ENCODE results near the gene MRPS35.

Gene MRPS35

DNA sequence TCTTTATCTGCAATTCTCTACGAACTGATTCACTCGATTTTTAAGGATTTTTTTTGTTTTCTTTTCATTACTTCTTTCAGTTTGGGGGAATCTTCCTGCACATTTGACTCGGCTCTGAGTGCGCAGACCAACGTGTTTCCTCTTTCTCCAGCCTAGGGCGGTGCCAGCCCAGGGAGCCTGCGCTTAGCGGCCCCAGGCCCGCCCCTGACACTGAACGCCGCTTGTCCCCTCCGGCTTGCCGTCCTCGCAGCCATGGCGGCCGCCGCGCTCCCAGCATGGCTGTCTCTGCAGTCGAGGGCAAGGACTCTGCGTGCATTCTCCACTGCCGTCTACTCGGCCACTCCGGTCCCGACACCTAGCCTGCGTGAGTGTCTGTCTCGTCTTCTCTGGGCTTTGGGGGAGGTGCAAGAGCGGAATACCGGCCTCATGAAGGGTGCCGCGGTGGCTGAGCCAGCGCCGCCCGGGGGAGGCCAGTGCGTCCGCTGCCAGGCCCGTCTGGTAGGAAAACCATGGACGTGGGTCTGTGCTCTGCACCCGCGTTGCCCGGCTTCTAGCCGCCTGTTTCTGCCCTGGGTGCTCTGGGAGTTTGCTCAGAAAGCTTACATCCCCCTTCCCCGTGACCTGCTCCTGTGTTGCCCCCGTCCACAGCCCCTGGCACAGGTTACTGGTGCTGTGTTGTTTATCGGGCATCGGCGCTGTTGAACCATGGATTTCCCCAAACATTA is at the start of gene MRPS35:
Gene MRPS35 (plus strand): TSS at position 241 of the 725 bp plus-strand sequence. CDS start 12 bp downstream, at position 253.
- peak; percentile 78 for DNase-seq (ENCODE audit: low read depth)

GRCh38 chr12:27665704-27666103 is 44.9 kb upstream of the MRPS35 start:
- DNase-seq (ENCODE audit: low read depth), result no peak

DNA sequence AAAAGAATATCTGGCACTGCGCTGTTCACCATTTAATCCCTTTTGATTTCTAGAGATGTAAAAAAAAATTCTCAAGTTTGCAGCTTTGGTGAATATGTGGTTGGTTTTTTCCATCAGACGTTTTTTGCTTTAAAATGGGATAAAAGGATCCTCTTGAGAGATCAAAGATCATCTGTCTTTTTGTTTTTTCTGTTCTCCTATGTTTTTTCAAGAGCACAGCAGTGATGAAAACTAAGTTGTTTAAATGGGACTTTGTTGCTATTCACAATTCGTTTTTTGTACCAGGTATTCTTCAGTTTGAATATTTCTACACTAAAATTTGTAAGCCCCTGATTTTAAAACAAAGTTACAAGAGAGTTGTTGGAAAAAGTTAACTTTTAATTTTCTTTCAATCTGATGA is 44.1 kb upstream of the MRPS35 start:
- no peak for DNase-seq (ENCODE audit: low read depth)

DNA sequence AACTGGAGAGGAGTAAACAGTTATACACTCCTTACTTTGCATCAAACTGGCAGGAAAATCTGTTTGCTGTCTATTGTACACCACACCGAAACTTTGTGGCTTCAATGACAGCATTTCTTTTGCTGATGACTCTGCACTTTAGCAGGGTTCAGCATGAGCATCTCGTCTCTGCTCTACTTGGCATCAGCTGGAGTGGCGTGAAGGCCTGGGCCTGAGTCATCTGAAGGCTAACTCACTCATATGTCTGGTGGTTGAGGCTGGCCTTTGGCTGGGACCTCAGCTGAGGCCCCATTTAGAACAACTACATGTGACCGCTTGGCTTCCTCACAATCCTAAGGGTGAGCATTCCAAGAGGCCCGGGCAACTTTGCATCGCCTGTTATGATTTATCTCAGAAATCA is 43.1 kb upstream of the MRPS35 start:
- no peak for DNase-seq (ENCODE audit: low read depth)

DNA sequence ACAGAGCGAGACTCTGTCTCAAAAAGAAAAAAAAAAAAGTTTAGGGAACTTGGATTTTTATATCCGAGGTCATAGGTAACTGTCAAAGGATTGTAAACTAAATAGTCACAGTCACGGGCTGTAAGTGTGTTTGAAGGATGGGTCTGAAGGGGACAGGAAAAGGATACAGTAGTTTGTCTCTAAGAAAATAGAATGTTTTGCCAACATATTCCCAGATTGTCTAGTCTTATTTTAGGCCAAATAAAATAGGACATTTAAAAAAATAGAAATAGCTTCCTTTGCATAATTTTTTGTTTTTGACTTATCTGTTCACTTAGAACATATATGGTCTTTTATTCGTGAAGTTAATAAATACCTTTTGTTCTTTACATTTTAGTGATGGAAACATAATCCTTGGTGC is 38.6 kb upstream of the MRPS35 start:
- DNase-seq (ENCODE audit: low read depth), result no peak

DNA sequence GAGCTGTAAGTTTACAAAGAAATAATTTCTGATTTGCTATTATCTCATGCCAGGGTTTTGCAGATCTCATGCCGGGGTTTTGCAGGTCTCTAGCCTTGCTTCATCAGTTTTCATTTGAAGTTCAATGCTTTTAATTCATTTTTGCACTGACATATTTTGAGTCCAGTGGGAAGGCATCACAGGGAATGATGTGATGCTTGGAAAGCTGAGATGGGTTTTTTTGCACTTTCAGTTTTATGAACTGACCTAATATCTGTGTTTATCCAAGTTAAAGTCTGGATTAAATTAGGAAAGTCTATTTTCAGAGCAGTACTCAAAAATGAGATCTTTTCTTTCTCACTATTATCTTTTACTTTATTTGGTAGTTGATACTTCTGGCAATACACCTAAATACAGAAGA is 38.0 kb upstream of the MRPS35 start:
- DNase-seq (ENCODE audit: low read depth), result no peak

- no peak for DNase-seq (ENCODE audit: low read depth)
These were observed 37.4 kb upstream of the MRPS35 start for GRCh38 chr12:27673101-27673718.

DNA sequence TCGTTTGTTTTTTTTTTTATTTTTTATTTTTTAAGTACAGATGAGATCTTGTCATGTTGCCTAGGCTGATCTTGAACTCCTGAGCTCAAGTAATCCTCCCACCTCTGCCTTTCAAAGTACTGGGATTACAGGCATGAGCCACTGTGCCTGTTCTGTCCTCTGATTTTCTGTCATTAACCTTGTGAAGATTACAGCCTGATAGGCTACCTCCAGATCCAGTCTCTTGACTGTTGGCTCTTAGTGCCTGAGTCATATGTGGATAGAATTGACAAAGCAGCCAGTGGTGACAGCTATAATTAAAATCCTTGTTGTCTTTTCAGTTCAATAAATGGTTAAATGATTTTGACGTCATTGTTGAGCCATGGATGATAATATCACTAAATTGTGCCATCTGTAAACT is 35.6 kb upstream of the MRPS35 start:
- DNase-seq (ENCODE audit: low read depth), result no peak

- DNase-seq (ENCODE audit: low read depth), result no peak
These were observed 30.0 kb upstream of the MRPS35 start for GRCh38 chr12:27680619-27681018.

- no peak for DNase-seq (ENCODE audit: low read depth)
These were observed 28.1 kb upstream of the MRPS35 start for GRCh38 chr12:27682534-27682933.

GRCh38 chr12:27685274-27685673 is 25.4 kb upstream of the MRPS35 start:
- no peak for DNase-seq (ENCODE audit: low read depth)

DNA sequence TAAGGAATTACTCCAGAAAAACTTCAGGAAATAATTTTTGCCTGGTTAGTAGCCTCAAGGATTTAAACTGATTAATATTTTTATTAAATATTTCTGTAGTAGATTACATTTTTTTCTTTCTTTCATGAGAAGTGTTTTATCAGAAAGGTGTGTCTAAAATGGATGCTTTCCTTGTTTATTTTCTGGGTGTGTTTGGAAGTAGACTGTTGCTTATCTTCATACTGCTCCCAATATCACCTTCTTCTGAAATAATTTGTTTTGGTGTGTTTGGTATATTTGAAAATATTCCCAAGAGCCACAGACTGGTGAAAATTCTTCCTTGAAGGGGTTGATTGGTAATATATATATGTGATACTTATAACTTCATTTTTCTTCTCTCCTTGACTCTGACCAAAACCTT is 24.5 kb upstream of the MRPS35 start:
- DNase-seq (ENCODE audit: low read depth), result no peak

GRCh38 chr12:27688671-27689070 is 22.0 kb upstream of the MRPS35 start:
- DNase-seq (ENCODE audit: low read depth), result no peak

- no peak for DNase-seq (ENCODE audit: low read depth)
These were observed 21.0 kb upstream of the MRPS35 start for GRCh38 chr12:27689558-27690180.

DNA sequence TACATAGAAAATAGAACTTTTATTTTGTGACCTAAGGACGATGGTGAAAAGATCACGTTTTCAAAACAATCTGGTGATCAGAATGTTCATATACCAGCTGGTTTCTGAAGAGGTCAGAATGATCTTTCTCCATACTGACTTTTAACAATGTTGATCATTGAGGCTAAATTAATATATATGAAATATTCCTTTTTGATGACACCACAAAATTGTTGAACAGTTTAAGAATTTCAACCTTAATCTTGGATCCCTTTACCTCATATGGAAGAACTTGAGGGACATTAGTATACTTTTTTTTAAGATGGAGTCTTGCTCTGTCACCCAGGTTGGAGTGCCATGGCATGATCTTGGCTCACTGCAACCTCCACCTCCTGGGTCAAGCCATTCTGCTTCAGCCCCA is 17.2 kb upstream of the MRPS35 start:
- DNase-seq (ENCODE audit: low read depth), result no peak

- no peak for DNase-seq (ENCODE audit: low read depth)
These were observed 14.9 kb upstream of the MRPS35 start for GRCh38 chr12:27695556-27696292.

DNA sequence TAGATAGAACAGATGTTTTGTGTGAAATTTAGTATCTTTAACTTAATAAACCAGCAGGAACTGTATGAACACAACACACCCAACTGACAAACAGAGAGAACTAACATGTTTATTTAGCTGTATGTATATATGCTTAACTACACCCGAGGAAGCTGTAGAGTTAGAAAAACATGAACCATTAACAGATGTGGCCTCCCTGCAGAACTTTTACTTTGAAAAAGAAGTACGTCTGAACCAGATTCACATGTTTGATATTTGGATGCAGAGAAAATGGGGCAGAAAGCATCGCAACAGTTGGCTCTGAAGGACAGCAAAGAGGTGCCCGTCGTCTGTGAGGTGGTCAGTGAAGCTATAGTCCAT is 14.4 kb upstream of the MRPS35 start, which contains the start of gene REP15:
Gene REP15 (plus strand): TSS at position 155 of the 360 bp plus-strand sequence. CDS start 116 bp downstream, at position 271.
- DNase-seq (ENCODE audit: low read depth), result no peak

GRCh38 chr12:27696864-27697564 is 13.6 kb upstream of the MRPS35 start:
- no peak for DNase-seq (ENCODE audit: low read depth)

DNA sequence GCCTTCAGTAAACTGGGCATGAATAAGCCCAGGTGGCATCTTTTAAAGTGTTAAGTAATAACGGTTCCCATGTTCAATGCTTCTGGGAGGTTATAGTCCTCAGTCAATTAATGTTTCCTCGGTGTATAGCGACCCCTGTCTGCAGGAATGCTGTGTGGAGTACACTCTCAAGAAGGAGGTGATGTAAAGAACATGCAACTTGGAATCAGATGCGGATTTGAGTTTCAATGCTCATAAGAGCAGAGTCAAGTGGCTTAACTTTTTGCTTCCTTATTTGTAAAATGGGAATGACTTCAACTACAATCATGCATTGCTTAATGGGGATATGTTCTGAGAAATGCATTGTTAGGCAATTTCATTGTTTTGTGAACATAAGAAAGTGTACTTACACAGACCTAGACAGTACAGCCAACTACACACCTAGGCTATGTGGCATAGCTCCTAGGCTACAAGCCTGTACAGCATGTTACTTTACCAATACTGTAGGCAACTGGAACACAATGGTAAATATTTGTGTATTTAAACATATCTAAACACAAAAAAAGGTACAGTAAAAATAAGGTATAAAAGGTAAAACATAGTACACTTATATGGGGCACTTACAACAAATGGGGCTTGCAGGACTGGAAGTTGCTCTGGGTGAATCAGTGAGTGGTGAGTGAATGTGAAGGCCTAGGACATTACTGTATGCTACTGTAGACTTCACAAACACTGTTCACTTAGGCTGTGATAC is 6.7 kb upstream of the MRPS35 start:
- peak; percentile 20 for DNase-seq (ENCODE audit: low read depth)

DNA sequence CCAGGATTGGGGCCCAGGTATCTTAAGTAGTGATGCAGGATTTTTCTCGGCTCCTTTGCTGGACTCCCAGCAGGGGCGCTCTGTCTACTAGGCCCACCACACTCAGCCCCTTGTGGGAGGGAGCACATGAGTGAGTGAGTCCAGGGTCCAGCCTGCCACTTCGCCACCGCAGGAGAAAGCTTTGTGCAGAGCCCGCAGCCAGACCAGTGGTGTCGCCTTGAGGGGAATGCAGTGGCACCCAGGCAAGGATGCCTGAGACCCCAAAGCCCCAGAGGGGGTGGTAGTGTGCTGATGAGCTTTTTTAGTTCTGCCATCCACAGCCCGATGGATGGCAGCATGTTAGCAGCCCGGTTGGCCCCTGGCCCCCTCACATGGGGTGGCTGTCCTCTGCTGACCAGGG is 5.4 kb upstream of the MRPS35 start:
- DNase-seq (ENCODE audit: low read depth), result no peak

- DNase-seq (ENCODE audit: low read depth), result no peak
These were observed 3.4 kb upstream of the MRPS35 start for GRCh38 chr12:27707216-27707615.
